Measurements from ENCODE around the gene POU6F2. TPM values are rescaled to one million over a fixed set of nuclear protein-coding genes. Genes with fewer than 3 reads are reported as not detected.

The POU6F2 gene
- total RNA-seq, 2 experiments from 2014 or later: 0.32 TPM; not detected in 1

DNA sequence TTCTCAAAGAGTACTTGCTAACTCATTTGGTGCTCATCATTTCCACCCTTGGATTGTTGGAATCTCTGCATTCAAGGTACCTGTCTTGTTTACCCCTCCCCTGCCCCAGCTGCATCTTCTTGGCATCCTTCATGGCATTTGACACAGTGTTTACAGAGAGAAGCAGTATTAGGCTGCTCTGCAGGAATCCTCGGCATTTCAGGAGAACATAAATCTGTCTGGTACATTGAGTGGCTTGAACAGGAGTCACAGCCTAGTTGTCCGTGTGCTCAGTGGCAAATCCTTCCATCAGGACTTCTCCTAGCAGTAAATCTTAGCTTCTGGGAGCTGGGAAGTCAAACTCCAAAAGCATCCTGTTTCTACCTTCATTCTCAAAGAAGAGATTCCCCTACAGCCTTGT lies 451.7 kb downstream of the POU6F2 start:
- CTCF ChIA-PET: no interaction called here
- Mint-ChIP-seq H3K27ac (no peak overlapping the region), H3K27me3 (peaks cover 9% of the 10 kb centered on the region)

DNA sequence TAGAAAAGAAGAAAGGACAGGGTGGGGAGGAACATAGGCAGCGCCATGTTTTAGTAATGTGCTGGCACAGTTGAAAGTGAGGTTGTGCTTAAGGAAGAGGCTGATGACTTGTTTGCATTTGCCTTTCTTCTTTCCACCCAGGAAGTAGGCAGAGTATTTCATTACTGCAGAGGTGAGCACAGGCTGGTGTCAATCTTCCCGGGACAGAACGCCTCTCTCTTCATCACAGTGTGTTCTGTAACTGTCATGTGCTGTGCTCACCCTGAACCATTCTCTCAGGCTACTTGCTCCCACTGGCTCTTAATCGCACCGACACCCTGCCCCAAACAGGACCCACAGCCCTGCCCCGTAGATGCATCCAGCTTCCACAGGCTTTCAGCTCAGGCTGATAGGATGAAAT lies 452.7 kb downstream of the POU6F2 start:
- CTCF ChIA-PET: no interaction called here
- H3K27me3 Mint-ChIP-seq: peaks cover 4% of the 10 kb centered on the region
- no peak overlapping the region for H3K27ac Mint-ChIP-seq
- no peaks in the 10 kb centered on the region for H3K9me3 Mint-ChIP-seq (ENCODE audit: low read depth)
- H3K36me3 Mint-ChIP-seq: no peaks in the 10 kb centered on the region
- no peak overlapping the region for H3K4me3 Mint-ChIP-seq
- DNase-seq: no peak
- ATAC-seq: no peak
- no peaks in the 10 kb centered on the region for H3K4me1 Mint-ChIP-seq

More for the DNA sequence above, 451.7 kb downstream of the POU6F2 start:
- no peak overlapping the region for H3K4me3 Mint-ChIP-seq
- ATAC-seq (no peak), DNase-seq (no peak)
- H3K4me1 Mint-ChIP-seq: no peaks in the 10 kb centered on the region
- H3K9me3 Mint-ChIP-seq (ENCODE audit: low read depth): no peaks in the 10 kb centered on the region
- no peaks in the 10 kb centered on the region for H3K36me3 Mint-ChIP-seq

DNA sequence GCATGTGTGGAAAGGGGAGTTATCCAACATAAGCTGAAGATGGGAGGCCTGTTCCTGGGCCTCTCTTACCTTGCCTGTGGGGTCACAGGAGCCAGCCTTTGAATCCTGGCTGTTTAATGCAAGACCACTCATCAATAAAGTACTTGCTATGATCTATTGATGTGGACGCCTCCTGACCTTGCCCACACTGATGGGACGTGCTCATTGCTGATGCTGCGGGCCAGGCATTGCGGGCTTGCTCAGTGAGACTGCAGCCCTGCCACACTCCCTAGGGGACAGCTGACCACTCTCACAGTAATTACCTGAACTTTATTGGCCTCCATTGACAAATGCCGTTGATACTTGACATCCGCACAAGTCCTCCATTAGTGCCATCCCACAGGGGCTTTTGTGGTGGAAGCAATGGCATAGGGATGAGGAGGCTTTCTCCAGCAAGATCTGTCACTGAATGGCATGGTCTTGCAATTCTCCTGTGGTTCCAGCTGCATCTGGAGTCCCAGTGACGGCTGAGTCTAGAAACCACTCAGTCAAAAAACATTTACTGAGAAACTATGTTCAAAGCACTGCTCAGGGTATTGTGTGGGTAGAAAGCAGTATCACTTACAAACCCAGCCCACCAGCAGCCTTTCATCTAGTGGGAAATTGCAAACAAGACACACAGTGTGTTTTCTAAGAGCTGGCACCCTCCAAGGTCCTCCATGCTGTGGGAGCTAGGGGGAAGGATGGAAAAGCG lies 453.4 kb downstream of the POU6F2 start:
- Mint-ChIP-seq H3K4me1 (no peaks in the 10 kb centered on the region), H3K9me3 (ENCODE audit: low read depth) (no peaks in the 10 kb centered on the region), H3K27ac (no peak overlapping the region), H3K36me3 (no peaks in the 10 kb centered on the region), H3K4me3 (no peak overlapping the region), H3K27me3 (peaks cover 4% of the 10 kb centered on the region)
- DNase-seq (no peak), ATAC-seq (no peak)
- CTCF ChIA-PET: no interaction called here

DNA sequence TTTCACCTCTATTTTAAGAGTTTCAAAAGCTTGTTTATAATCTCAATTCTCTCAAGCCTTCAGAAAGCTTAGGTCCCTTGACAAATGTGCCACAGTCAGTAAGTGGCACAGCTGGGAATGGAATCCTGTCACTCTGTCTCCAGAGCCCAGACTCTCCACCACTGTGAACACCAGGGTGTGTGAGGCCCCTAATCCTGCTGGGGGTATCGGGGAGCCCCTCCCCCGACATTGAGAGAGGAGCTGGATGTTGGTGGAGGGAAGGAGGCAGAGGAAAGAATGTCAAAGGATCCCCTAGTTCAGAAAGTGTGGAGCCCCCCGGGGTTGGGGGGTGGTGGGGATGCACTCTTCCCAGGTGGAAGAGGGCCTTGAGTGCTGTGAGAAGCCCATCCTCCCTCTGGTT lies 454.7 kb downstream of the POU6F2 start:
- no peaks in the 10 kb centered on the region for H3K36me3 Mint-ChIP-seq
- ATAC-seq: no peak
- no peak for DNase-seq
- no peak overlapping the region for H3K27ac Mint-ChIP-seq
- H3K4me3 Mint-ChIP-seq: no peak overlapping the region
- CTCF ChIA-PET: interaction anchor here (1.0 kb wide), 1 partner anchor 12 kb away, joined by 3 read pairs; no protein-coding TSS in a partner anchor
- no peaks in the 10 kb centered on the region for H3K9me3 Mint-ChIP-seq (ENCODE audit: low read depth)
- H3K27me3 Mint-ChIP-seq: peaks cover 8% of the 10 kb centered on the region
- no peaks in the 10 kb centered on the region for H3K4me1 Mint-ChIP-seq

DNA sequence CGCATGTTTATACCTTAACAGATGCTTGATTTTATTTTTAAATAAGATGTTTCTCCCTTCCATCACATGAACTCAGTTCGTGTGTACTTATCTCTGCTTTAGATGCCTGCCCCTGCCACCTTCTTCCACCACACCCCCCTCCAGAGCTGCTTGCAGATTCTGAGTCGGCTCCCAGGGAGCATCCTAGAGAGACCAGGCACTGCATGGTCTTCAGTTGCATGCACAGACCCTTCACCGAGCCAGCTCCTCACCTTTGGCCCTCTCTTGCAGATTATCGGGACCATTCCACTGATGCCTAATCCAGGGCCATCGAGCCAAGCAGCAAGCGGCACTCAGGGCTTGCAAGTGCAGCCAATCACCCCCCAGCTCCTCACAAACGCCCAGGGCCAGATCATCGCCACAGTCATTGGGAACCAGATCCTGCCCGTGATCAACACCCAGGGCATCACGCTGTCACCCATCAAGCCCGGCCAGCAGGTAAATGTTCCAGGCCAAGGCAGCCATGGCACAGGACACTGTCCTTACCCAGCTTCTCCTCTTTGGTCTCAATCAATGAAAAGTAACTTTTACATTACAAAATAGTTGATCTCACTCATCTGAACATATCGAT lies 455.2 kb downstream of the POU6F2 start:
- Mint-ChIP-seq H3K9me3 (ENCODE audit: low read depth) (no peaks in the 10 kb centered on the region), H3K27ac (no peak overlapping the region), H3K27me3 (peaks cover 11% of the 10 kb centered on the region), H3K4me3 (no peak overlapping the region), H3K4me1 (no peaks in the 10 kb centered on the region), H3K36me3 (no peaks in the 10 kb centered on the region)
- CTCF ChIA-PET: interaction anchor here (1.0 kb wide), 1 partner anchor 11 kb away, joined by 3 read pairs; no protein-coding TSS in a partner anchor
- DNase-seq: no peak
- no peak for ATAC-seq

DNA sequence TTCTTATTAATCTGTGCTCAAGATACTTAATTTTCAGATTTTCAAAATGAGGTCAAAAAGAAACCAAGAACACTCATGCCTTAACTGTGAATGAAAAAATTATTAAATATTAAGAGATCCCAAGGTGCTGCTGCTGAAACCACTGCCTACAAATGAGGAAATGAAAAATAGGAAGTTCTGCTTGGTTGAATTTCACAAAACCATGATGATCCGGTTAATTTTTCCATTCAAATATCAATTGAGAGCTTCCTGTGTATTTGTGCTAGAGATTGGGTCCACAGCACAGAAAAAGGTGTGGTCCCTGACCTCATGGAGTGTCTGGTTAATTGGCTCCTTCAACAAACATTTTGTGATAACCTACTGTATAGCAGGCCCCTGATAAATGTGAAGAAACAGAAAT lies 455.8 kb downstream of the POU6F2 start:
- Mint-ChIP-seq H3K27me3 (peaks cover 11% of the 10 kb centered on the region), H3K27ac (no peak overlapping the region), H3K4me1 (no peaks in the 10 kb centered on the region), H3K4me3 (no peak overlapping the region), H3K36me3 (no peaks in the 10 kb centered on the region), H3K9me3 (ENCODE audit: low read depth) (no peaks in the 10 kb centered on the region)
- CTCF ChIA-PET: no interaction called here
- DNase-seq (no peak), ATAC-seq (no peak)

DNA sequence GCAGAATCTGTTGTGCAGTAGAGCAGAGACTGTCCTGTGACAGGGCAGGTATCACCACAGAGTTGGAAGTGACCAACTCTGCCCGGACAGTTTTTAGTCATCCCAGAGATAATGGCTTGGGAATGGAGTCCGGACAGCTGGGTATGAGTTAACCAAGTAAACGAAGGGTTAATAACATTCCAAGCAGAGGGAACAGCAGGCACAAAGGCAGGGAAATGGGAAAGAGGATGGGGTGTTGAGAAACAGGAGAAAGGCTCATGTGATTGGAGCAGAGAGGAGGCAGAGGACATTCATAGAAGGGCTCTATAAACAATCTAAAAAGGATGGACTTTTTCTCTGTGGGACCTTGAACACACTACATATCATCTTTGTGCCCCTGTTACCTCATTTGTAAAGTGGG lies 456.3 kb downstream of the POU6F2 start:
- H3K9me3 Mint-ChIP-seq (ENCODE audit: low read depth): no peaks in the 10 kb centered on the region
- H3K27ac Mint-ChIP-seq: no peak overlapping the region
- no peaks in the 10 kb centered on the region for H3K36me3 Mint-ChIP-seq
- no peaks in the 10 kb centered on the region for H3K4me1 Mint-ChIP-seq
- DNase-seq (no peak), ATAC-seq (no peak)
- CTCF ChIA-PET: no interaction called here
- no peak overlapping the region for H3K4me3 Mint-ChIP-seq
- peaks cover 10% of the 10 kb centered on the region for H3K27me3 Mint-ChIP-seq

DNA sequence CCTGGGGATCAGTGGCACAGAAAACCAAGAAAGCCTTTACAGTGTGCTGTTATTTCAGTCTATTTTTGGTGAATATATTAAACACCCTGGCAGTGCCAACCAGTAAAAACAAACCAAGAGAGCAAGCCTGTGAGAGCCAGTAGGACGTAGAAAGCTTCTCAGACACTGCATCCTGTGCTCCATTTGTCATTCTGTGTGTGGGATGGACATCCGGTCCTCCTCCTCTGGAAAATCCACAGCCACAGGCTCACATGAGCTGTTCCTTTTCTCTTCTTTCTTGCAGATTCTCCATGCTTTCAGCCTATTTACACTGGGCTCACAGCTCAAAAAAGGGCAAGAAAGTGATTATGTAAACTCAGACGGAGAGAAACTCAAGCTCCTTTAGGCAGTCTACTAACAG lies 468.8 kb downstream of the POU6F2 start:
- Mint-ChIP-seq H3K4me3 (no peak overlapping the region), H3K4me1 (no peaks in the 10 kb centered on the region), H3K27me3 (peaks cover 49% of the 10 kb centered on the region), H3K9me3 (ENCODE audit: low read depth) (no peaks in the 10 kb centered on the region), H3K27ac (no peak overlapping the region), H3K36me3 (no peaks in the 10 kb centered on the region)
- no peak for DNase-seq
- CTCF ChIA-PET: interaction anchor here (2.9 kb wide), 1 partner anchor 10 kb away, joined by 9 read pairs; no protein-coding TSS in a partner anchor
- no peak for ATAC-seq

DNA sequence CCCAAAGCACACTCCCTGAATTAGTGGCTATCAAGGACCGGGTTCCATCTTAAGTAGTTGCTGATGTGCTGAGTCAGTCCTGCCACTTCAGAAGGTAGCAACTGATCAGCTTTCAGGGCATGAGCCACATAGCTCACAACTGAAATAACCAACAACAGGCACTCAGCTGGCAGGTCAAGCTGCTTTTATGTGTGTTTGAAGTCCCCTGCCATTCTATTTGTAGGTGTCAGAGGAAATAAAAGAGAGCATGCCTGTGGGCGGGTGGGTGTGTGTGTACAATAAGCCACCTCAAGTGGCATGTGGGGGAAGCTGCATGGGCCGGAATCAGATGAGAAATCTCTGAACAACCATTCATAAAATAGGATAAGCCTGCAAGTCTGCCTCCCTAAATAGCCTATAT lies 474.2 kb downstream of the POU6F2 start:
- Mint-ChIP-seq H3K27ac (no peak overlapping the region), H3K9me3 (ENCODE audit: low read depth) (no peaks in the 10 kb centered on the region), H3K4me1 (no peaks in the 10 kb centered on the region), H3K27me3 (peaks cover 41% of the 10 kb centered on the region), H3K4me3 (no peak overlapping the region), H3K36me3 (no peaks in the 10 kb centered on the region)
- DNase-seq (no peak), ATAC-seq (no peak)
- CTCF ChIA-PET: interaction anchor here (2.4 kb wide), 1 partner anchor 11 kb away, joined by 9 read pairs; no protein-coding TSS in a partner anchor

DNA sequence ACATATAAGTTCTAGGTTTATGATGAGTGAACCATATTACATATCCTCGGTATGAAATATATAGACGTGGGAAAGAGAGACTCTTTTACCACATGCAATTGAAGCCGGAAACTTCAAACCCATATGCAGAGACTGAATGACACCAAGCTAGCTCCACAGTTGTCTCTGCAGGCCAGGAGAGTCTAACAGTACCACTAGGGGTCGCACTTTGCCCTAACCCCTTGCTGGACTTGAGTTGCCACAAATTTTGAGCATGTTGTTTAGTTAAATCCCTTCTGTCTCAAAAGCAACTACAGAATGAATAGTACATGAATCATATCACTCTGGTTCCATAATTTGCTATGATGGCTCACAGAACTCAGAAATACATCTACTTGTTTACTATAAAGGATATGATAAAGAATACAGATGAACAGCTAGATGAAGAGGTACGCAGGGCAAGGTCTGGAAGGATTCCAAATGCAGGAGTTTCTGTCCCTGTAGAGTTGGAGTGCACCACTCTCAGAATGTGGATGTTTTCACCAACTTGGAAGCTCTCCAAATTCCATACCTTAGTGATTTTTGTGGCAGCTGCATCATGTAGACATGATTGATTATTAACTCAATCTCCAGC lies 476.1 kb downstream of the POU6F2 start:
- H3K4me1 Mint-ChIP-seq: no peaks in the 10 kb centered on the region
- peak; percentile 78 for ATAC-seq
- no peaks in the 10 kb centered on the region for H3K9me3 Mint-ChIP-seq (ENCODE audit: low read depth)
- peaks cover 39% of the 10 kb centered on the region for H3K27me3 Mint-ChIP-seq
- no peak overlapping the region for H3K27ac Mint-ChIP-seq
- CTCF ChIA-PET: interaction anchor here (0.5 to 2.4 kb wide), 8 partner anchors 8 to 657 kb away, joined by 3 to 9 read pairs (median 6); no protein-coding TSS in a partner anchor
- DNase-seq: peak; percentile 68
- no peak overlapping the region for H3K4me3 Mint-ChIP-seq
- H3K36me3 Mint-ChIP-seq: no peaks in the 10 kb centered on the region

DNA sequence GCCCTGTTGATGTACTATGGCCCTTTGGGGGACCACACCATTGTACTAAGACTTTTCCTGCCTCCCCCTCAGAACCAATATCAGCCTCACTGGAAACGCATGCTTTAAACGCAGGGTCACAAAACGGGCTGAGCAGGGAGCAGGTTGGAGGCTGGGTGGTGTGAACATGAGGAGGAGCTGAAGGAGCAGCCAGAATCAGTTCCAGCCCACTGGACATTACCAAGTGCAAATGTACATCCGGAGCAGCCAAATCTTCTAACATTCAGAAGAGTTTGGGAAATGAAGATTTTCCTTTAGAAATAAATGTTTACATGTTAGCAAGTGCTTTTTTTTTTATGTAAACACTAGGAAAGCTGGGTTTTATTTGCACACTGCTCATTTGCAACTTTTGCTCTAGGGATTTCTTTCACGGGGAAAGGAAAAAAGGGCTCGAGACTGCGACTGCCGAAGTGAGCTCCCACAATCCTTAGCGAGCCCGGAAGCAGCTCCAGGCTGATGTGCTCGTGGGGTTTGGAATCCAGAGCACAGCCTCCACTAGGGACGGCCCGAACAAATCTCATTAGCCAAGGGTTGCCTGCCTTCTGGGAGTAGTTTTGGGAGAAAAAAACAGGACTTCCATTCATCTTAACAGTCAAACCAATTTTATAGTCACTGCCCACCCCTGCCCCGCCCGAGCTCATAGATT lies 480.5 kb downstream of the POU6F2 start:
- ATAC-seq (no peak), DNase-seq (no peak)
- H3K9me3 Mint-ChIP-seq (ENCODE audit: low read depth): no peaks in the 10 kb centered on the region
- H3K27me3 Mint-ChIP-seq: peaks cover 45% of the 10 kb centered on the region
- CTCF ChIA-PET: no interaction called here
- no peak overlapping the region for H3K27ac Mint-ChIP-seq
- no peaks in the 10 kb centered on the region for H3K36me3 Mint-ChIP-seq
- no peaks in the 10 kb centered on the region for H3K4me1 Mint-ChIP-seq
- no peak overlapping the region for H3K4me3 Mint-ChIP-seq

DNA sequence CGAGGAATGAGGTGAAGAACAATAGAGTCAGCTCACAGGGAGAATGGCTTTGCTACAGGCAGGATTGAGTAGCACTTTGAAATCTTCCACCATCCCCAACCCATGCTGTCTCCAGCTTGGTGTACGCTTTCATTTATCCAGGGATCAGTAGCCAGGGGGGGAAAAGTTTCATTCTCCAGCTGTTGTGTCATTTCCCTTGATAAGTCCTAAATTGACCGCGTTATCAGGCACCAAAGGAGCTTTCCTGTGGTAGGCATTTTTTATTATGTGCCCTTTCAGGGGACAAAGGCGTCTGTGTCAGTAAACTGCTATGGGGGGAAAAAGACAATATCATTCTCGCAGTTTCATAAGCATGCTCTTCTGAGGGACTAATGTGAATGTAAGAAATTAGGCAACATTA lies 481.9 kb downstream of the POU6F2 start:
- Mint-ChIP-seq H3K4me1 (no peaks in the 10 kb centered on the region), H3K9me3 (ENCODE audit: low read depth) (no peaks in the 10 kb centered on the region), H3K4me3 (no peak overlapping the region), H3K36me3 (no peaks in the 10 kb centered on the region), H3K27me3 (peaks cover 45% of the 10 kb centered on the region), H3K27ac (no peak overlapping the region)
- DNase-seq (no peak), ATAC-seq (no peak)
- CTCF ChIA-PET: no interaction called here

DNA sequence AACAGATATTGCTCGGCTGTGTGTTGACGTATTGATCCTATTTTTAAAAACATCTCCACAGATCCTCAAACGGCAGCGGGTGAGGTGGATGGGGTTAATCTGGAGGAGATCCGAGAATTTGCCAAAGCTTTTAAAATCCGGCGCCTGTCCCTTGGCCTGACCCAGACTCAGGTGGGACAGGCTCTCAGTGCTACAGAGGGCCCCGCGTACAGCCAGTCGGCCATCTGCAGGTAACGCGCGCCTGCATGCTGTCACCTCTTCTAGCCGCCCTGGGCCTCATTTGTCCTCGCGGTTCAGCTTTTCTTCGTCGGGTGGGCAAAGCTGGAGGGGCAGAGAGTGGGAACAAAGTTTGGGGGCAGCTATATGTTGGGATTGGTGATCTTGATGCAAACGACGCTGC lies 482.8 kb downstream of the POU6F2 start:
- Mint-ChIP-seq H3K27ac (no peak overlapping the region), H3K4me1 (peaks cover 5% of the 10 kb centered on the region), H3K4me3 (no peak overlapping the region), H3K9me3 (ENCODE audit: low read depth) (no peaks in the 10 kb centered on the region), H3K36me3 (no peaks in the 10 kb centered on the region), H3K27me3 (peaks cover 47% of the 10 kb centered on the region)
- CTCF ChIA-PET: no interaction called here
- ATAC-seq: no peak
- no peak for DNase-seq
